ENCODE data around the gene C11orf86.
"Not testable (repeated sequence)": the region's sequence is repeated elsewhere in the genome, so short reads cannot be mapped to it uniquely, and the experiment has no call there.

C11orf86 gene

GRCh38 chr11:66967670-66968425 is 7.3 kb upstream of the C11orf86 start:
- DNase-seq (ENCODE audit: low read depth), result no peak

GRCh38 chr11:66969584-66970225 is 5.4 kb upstream of the C11orf86 start:
- DNase-seq (ENCODE audit: low read depth), result no peak

GRCh38 chr11:66970371-66970806 is 4.7 kb upstream of the C11orf86 start:
- no peak for DNase-seq (ENCODE audit: low read depth)

GRCh38 chr11:66970807-66971442 is 4.2 kb upstream of the C11orf86 start:
- DNase-seq (ENCODE audit: low read depth), result no peak

- no peak for DNase-seq (ENCODE audit: low read depth)
These were observed 3.6 kb upstream of the C11orf86 start for GRCh38 chr11:66971488-66971887.

GRCh38 chr11:66973956-66974580 is 1.0 kb upstream of the C11orf86 start:
- DNase-seq (ENCODE audit: low read depth), result no peak

GRCh38 chr11:66975405-66976027 is 412 bp downstream of the C11orf86 start:
- DNase-seq (ENCODE audit: low read depth), result no peak

GRCh38 chr11:66976028-66976467 is 944 bp downstream of the C11orf86 start:
- no peak for DNase-seq (ENCODE audit: low read depth)

GRCh38 chr11:66976925-66977324 is 1.8 kb downstream of the C11orf86 start:
- no peak for DNase-seq (ENCODE audit: low read depth)

GRCh38 chr11:66978229-66978628 is 3.1 kb downstream of the C11orf86 start:
- no peak for DNase-seq (ENCODE audit: low read depth)

GRCh38 chr11:66978717-66979116 is 3.6 kb downstream of the C11orf86 start:
- no peak for DNase-seq (ENCODE audit: low read depth)

GRCh38 chr11:66979336-66979980 is 4.4 kb downstream of the C11orf86 start:
- DNase-seq (ENCODE audit: low read depth), result no peak

GRCh38 chr11:66981976-66982578 is 7.0 kb downstream of the C11orf86 start:
- no peak for DNase-seq (ENCODE audit: low read depth)

GRCh38 chr11:66983275-66983924 is 8.3 kb downstream of the C11orf86 start:
- no peak for DNase-seq (ENCODE audit: low read depth)

- DNase-seq (ENCODE audit: low read depth), result no peak
These were observed 10.5 kb downstream of the C11orf86 start for GRCh38 chr11:66985508-66986177.

- no peak for DNase-seq (ENCODE audit: low read depth)
These were observed 11.1 kb downstream of the C11orf86 start for GRCh38 chr11:66986178-66986545.

GRCh38 chr11:66987158-66987620 is 12.1 kb downstream of the C11orf86 start:
- no peak for DNase-seq (ENCODE audit: low read depth)

GRCh38 chr11:66987924-66988637 is 13.0 kb downstream of the C11orf86 start:
- DNase-seq (ENCODE audit: low read depth), result no peak

GRCh38 chr11:66988741-66989140 is 13.6 kb downstream of the C11orf86 start:
- not testable (repeated sequence) for DNase-seq (ENCODE audit: low read depth)
